Body of pancreas (tissue), 4 donors: ENCODE measurements around the gene DIS3L. TPM values are rescaled to one million over a fixed set of nuclear protein-coding genes. Genes with fewer than 3 reads are reported as not detected.
"Not testable (repeated sequence)": the region's sequence is repeated elsewhere in the genome, so short reads cannot be mapped to it uniquely, and the experiment has no call there.

Source experiments
- ATAC-seq: fragments of 150-250 bp; one replicate; pipeline ENCODE4 v1.9.1; 2016
- DNase-seq, 4 donors: peaks; one replicate each; pipeline ENCODE4 v3.0.0-alpha.2; 2019
- H3K27ac ChIP-seq, 4 donors: fragments of 200-600 bp; sonication (generic); 1 replicate in 3 of 4; 2 replicates in 1 of 4; pipeline versions ENCODE4 v1.5.1 to v1.6.1; 2016 to 2019; ENCODE audit warnings: mild to moderate bottlenecking in 1 of 4, mixed read lengths in 1 of 4, moderate library complexity in 1 of 4
- H3K27me3 ChIP-seq, 2 donors: fragments of 200-600 bp; sonication (generic); one replicate each; pipeline ENCODE4 v1.6.0; 2016; ENCODE audit warnings: mild to moderate bottlenecking in 1 of 2
- H3K36me3 ChIP-seq, 2 donors: fragments of 200-600 bp; sonication (generic); replicated peaks in 1 of 2; 2 replicates each; pipeline ENCODE4 v1.5.1; 2016; ENCODE audit warnings: low read depth in 2 of 2; ENCODE audit not compliant: insufficient read depth in 1 of 2
- H3K4me1 ChIP-seq: fragments of 200-600 bp; sonication (generic); one replicate; pipeline ENCODE4 v1.6.0; 2016
- H3K4me3 ChIP-seq, 2 donors: fragments of 200-600 bp; sonication (generic); 1 replicate in 1 of 2; 2 replicates in 1 of 2; pipeline ENCODE4 v1.5.1; 2016 to 2019
- H3K9me3 ChIP-seq, 3 donors: fragments of 200-600 bp; sonication (generic); 1 replicate in 2 of 3; 2 replicates in 1 of 3; pipeline ENCODE4 v1.5.1; 2016
- CTCF ChIP-seq, 7 experiments: fragments of 450-650 bp in 4 of 7; fragments of 200-600 bp in 3 of 7; sonication (generic) in 3 of 7; IDR thresholded peaks; one replicate each; pipeline ENCODE4 v1.5.1; 2016 to 2019; ENCODE audit warnings: antibody characterized with exemption in 7 of 7
- POLR2A ChIP-seq, 3 donors: fragments of 450-650 bp; IDR thresholded peaks; one replicate each; pipeline ENCODE4 v1.6.1; 2016; ENCODE audit warnings: antibody characterized with exemption in 3 of 3, mild to moderate bottlenecking in 2 of 3
- WGBS, 2 donors: methylation state at CpG; one replicate each; pipeline ENCODE4 v1.1.5; 2017; 5-methylcytosine and 5-hydroxymethylcytosine counted together
- intact Hi-C: fragments of 100-400 bp; cut with DNase I; formaldehyde crosslinking; loops from one replicate; pipeline ENCODE4 v1.15.1; 2023
- total RNA-seq, 2 donors: library from RNA; depleted of rRNA; stranded (reverse); fragments of >200 nt; gene quantifications; one replicate each; pipeline ENCODE4 v1.1.0, GENCODE V29; 2016

The DIS3L gene
- total RNA-seq, 2 donors from 2014 or later = 17.5 to 17.9 TPM

- TF ChIP-seq POLR2A (IDR thresholded peaks at IDR 0.05) (no peak), CTCF (IDR thresholded peaks at IDR 0.05) (no peak)
- Histone ChIP-seq H3K4me1 (peaks cover 28% of the 10 kb centered on the region), H3K4me3 (no peak overlapping the region), H3K27ac (no peak overlapping the region), H3K36me3 (no peaks in the 10 kb centered on the region), H3K9me3 (no peaks in the 10 kb centered on the region), H3K27me3 (no peaks in the 10 kb centered on the region)
- intact Hi-C loops = no loop called here
- peak; percentile 13 for ATAC-seq
- WGBS, 2 donors = 57 to 58% methylated on average over 4 of the region's 4 CpGs
- DNase-seq = peak; percentile 55 to 81 (median 60)
Observed at GRCh38 chr15:66298803-66299251, 5.5 kb downstream of the DIS3L start.

GRCh38 chr15:66302489-66303278 lies 9.3 kb downstream of the DIS3L start:
- H3K4me3 ChIP-seq = no peak overlapping the region
- H3K9me3 ChIP-seq = no peaks in the 10 kb centered on the region
- no peaks in the 10 kb centered on the region for H3K27me3 ChIP-seq
- DNase-seq = no peak
- ATAC-seq = no peak
- no peak overlapping the region for H3K27ac ChIP-seq
- no peaks in the 10 kb centered on the region for H3K36me3 ChIP-seq
- no peaks in the 10 kb centered on the region for H3K4me1 ChIP-seq
- TF ChIP-seq CTCF (IDR thresholded peaks at IDR 0.05) (no peak), POLR2A (IDR thresholded peaks at IDR 0.05) (no peak)
- WGBS, 2 donors = 76 to 96% methylated on average over 5 of the region's 5 CpGs
- intact Hi-C loops = no loop called here

GRCh38 chr15:66304425-66304824 lies 11.1 kb downstream of the DIS3L start:
- H3K36me3 ChIP-seq, intact Hi-C loops: not testable (repeated sequence)

GRCh38 chr15:66306381-66306780 lies 13.0 kb downstream of the DIS3L start:
- Histone ChIP-seq H3K36me3 (peaks cover 0 to 10% of the 10 kb centered on the region in 2 donors), H3K4me3 (no peak overlapping the region), H3K27me3 (no peaks in the 10 kb centered on the region), H3K4me1 (no peaks in the 10 kb centered on the region), H3K9me3 (no peaks in the 10 kb centered on the region), H3K27ac (no peak overlapping the region)
- 72 to 86% methylated on average over 3 of the region's 3 CpGs for WGBS, 2 donors
- DNase-seq (no peak), ATAC-seq (no peak)
- intact Hi-C loops = no loop called here
- TF ChIP-seq CTCF (IDR thresholded peaks at IDR 0.05) (no peak), POLR2A (IDR thresholded peaks at IDR 0.05) (no peak)

More at GRCh38 chr15:66304425-66304824, 11.1 kb downstream of the DIS3L start:
- not testable (repeated sequence) for H3K4me1 ChIP-seq, DNase-seq, H3K4me3 ChIP-seq, ATAC-seq, H3K27me3 ChIP-seq, H3K27ac ChIP-seq, H3K9me3 ChIP-seq
- WGBS, 2 donors = 88 to 89% methylated on average over 10 of the region's 10 CpGs

- H3K4me1 ChIP-seq = no peaks in the 10 kb centered on the region
- no peak overlapping the region for H3K4me3 ChIP-seq
- no peaks in the 10 kb centered on the region for H3K27me3 ChIP-seq
- peaks cover 0 to 16% of the 10 kb centered on the region in 2 donors for H3K36me3 ChIP-seq
- ATAC-seq = no peak
- intact Hi-C loops = no loop called here
- 92 to 97% methylated on average over 3 of the region's 3 CpGs for WGBS, 2 donors
- DNase-seq = no peak
- TF ChIP-seq CTCF (IDR thresholded peaks at IDR 0.05) (no peak), POLR2A (IDR thresholded peaks at IDR 0.05) (no peak)
- no peaks in the 10 kb centered on the region for H3K9me3 ChIP-seq
- H3K27ac ChIP-seq = no peak overlapping the region
Observed at GRCh38 chr15:66308531-66308930, 15.2 kb downstream of the DIS3L start.
